Coronary artery (tissue), 2 donors: Measurements from ENCODE around the gene DCPS.
"Not testable (repeated sequence)": the region's sequence is repeated elsewhere in the genome, so short reads cannot be mapped to it uniquely, and the experiment has no call there.

ENCODE experiments used
- DNase-seq: peaks from one replicate; pipeline ENCODE4 v3.0.0-alpha.2; 2017; ENCODE audit warnings: low spot score
- H3K27ac ChIP-seq, 2 donors: fragments of 200-600 bp; sonication (generic); one replicate each; pipeline ENCODE4 v1.5.1; 2016 to 2019
- H3K4me3 ChIP-seq: fragments of 200-600 bp; sonication (generic); 2 replicates; pipeline ENCODE4 v1.5.1; 2016; ENCODE audit warnings: mild to moderate bottlenecking, moderate library complexity
- CTCF ChIP-seq: fragments of 200-600 bp; sonication (generic); IDR thresholded peaks from one replicate; pipeline ENCODE4 v1.5.1; 2019; ENCODE audit warnings: antibody characterized with exemption

The DCPS gene

GRCh38 chr11:126391286-126391954, 87.6 kb downstream of the DCPS start:
- DNase-seq, result no peak
- TF ChIP-seq CTCF, result no peak
- Histone ChIP-seq H3K4me3 (no peak overlapping the region), H3K27ac (peak overlapping the region in 1 of 2 donors; percentile 24)

GRCh38 chr11:126391970-126392632, 88.2 kb downstream of the DCPS start:
- Histone ChIP-seq H3K27ac (peak overlapping the region in 1 of 2 donors; percentile 16), H3K4me3 (no peak overlapping the region)
- TF ChIP-seq CTCF, result no peak
- DNase-seq, result no peak

- Histone ChIP-seq H3K27ac (no peak overlapping the region), H3K4me3 (no peak overlapping the region)
- DNase-seq, result no peak
- TF ChIP-seq CTCF, result no peak
These were observed 88.8 kb downstream of the DCPS start for GRCh38 chr11:126392633-126393013.

GRCh38 chr11:126393143-126393542, 89.3 kb downstream of the DCPS start:
- Histone ChIP-seq H3K27ac (peak overlapping the region in 1 of 2 donors; percentile 45), H3K4me3 (no peak overlapping the region)
- no peak for DNase-seq
- TF ChIP-seq CTCF, result no peak

- Histone ChIP-seq H3K4me3 (no peak overlapping the region), H3K27ac (peak overlapping the region in 1 of 2 donors; percentile 45)
- no peak for DNase-seq
- no peak for TF ChIP-seq CTCF
These were observed 90.2 kb downstream of the DCPS start for GRCh38 chr11:126394036-126394435.

GRCh38 chr11:126394634-126395072, 90.8 kb downstream of the DCPS start:
- DNase-seq, H3K4me3 ChIP-seq: not testable (repeated sequence)
- H3K27ac ChIP-seq, result peak overlapping the region in 1 of 2 donors; percentile 8
